Measurements from ENCODE around the gene RPS21.

GRCh38 chr20:62367633-62368391 lies 19.1 kb upstream of the RPS21 start:
- TF ChIP-seq POLR2A (IDR thresholded peaks at IDR 0.05; ENCODE audit: low read depth, low read length) (no peak), POLR2AphosphoS5 (IDR thresholded peaks at IDR 0.05; ENCODE audit: low read depth, low read length) (no peak), TAF1 (IDR thresholded peaks at IDR 0.05; ENCODE audit: borderline replicate concordance, low read depth, low read length) (no peak)

All from GM12892 (cell line).